GM19193 (cell line): ENCODE data around the gene IPO13.

Experiments
- POLR2A ChIP-seq: IDR thresholded peaks from 4 replicates; pipeline ENCODE4 v1.6.1; 2011; ENCODE audit not compliant: insufficient read depth, insufficient read length; ENCODE audit errors: extremely low read depth

IPO13 gene

GRCh38 chr1:43952731-43953346, 6.1 kb downstream of the IPO13 start:
- TF ChIP-seq POLR2A, result no peak

GRCh38 chr1:43953361-43953760, 6.6 kb downstream of the IPO13 start:
- TF ChIP-seq POLR2A, result no peak

- no peak for TF ChIP-seq POLR2A
Measured at GRCh38 chr1:43954036-43954435, 7.3 kb downstream of the IPO13 start.

DNA sequence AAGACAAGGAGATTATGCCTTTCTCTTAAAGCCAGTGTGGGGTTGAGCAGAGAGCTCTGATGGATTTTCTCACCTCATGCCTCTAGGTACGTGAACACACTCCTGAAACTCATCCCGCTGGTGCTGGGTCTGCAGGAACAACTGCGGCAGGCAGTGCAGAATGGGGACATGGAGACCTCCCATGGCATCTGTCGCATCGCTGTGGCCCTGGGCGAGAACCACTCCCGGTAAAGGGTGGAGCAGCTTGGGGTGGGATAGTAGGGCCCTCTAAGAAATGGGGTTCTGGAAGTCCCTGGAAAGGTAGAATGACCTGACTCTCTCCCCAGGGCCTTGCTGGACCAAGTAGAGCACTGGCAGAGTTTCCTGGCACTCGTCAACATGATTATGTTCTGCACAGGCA, 9.5 kb downstream of the IPO13 start:
- TF ChIP-seq POLR2A, result no peak

- TF ChIP-seq POLR2A, result no peak
Measured at GRCh38 chr1:43957407-43958040, 10.8 kb downstream of the IPO13 start.

GRCh38 chr1:43958351-43959255, 11.9 kb downstream of the IPO13 start:
- no peak for TF ChIP-seq POLR2A

- no peak for TF ChIP-seq POLR2A
Measured at GRCh38 chr1:43960798-43961197, 14.0 kb downstream of the IPO13 start.

GRCh38 chr1:43961692-43962091, 14.9 kb downstream of the IPO13 start:
- no peak for TF ChIP-seq POLR2A

- no peak for TF ChIP-seq POLR2A
Measured at GRCh38 chr1:43962324-43962723, 15.6 kb downstream of the IPO13 start.

GRCh38 chr1:43963006-43963405, 16.3 kb downstream of the IPO13 start:
- TF ChIP-seq POLR2A, result no peak

GRCh38 chr1:43963890-43964289, 17.1 kb downstream of the IPO13 start:
- no peak for TF ChIP-seq POLR2A

DNA sequence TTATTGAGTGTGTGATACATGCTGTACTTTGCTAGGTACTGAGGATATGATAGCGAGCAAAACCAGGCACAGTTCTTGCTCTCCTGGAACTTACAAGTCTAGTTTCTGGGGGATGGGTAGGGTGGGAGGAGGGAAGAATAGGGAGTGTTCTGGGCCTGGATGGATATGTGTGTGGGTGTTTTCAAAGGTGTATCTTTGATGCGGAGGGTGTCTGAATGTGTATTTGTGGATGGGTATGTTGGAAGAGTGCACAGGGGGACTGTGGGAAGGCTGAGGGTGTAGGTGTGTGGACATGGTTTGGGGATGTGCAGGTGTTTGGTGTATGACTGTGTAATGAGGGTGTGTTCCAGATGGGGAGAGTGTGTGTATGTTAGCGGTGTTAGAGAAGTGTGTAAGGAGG, 18.6 kb downstream of the IPO13 start:
- TF ChIP-seq POLR2A, result no peak

DNA sequence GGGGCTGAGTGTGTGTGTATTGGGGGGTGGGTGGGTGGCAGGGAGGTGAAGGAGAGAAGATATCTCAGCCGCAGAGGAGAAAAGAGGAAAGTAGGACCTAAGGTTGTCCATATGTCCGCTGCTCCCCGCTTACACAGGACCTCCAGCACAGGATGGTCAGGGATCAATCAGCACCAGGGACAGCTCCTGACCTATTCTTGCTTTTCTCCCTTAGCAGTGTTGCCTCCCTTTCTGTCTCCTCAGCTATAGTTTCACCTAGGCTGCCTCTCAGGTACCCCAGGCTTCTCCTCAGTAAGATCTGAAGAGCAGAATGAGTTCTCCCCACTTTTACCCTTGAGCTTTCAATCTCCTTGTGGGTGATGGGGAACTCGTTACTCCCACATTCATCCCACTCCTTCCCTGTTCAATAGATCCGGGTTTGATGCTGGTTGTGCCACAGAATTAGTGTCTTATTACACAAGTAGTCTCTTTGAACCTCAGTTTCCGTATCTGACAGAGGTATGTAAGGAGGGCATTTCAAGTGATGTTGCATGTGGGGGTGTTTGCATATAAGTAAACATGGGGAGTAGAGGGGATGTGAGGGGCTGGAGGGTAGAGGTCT, 21.7 kb downstream of the IPO13 start:
- no peak for TF ChIP-seq POLR2A

DNA sequence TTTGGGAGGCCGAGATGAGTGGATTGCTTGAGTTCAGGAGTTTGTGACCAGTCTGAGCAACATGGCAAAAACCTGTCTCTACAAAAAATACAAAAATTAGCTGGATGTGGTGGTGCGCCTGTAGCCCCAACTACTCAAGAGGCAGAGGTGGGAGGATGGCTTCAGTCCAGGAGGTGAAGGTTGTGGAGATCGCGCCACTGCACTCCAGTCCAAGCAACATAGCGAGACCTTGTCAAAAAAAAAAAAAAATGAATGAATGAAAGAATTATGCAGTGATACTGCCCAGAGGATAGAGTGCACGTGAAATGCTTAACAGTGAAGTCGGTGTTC, 22.6 kb downstream of the IPO13 start:
- TF ChIP-seq POLR2A, result no peak

DNA sequence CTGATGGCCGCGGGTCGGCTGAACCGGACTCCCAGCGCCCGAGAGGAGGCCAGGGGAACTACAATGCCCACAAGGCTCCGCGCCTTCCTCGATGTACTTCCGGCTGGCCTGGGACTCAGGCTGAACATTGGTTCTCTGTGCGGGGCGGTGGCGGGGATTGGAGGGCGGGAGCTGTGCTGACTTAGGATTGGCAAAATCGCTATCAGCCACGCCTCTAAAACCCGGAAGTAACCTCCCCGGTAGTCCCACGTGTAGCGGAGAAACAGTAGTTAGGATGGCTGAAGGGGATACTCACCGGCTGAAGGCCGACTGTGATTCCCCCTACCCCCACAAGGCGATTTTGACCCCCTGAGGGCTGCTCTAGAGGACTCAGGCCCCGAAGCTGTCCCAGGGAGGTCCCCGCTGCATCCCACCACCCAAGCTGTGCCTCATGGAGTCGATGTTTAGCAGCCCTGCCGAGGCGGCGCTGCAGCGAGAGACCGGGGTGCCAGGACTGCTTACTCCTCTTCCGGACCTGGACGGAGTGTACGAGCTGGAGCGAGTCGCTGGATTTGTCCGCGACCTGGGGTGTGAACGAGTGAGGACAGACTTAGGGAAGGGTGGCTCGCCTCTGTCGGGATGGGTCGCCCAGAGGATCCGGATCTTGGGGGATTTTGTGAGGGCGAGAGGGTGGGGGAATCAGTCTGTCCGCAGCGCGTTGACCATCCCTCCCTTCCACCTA, 23.2 kb downstream of the IPO13 start, which contains the start of gene DPH2:
TSS of gene DPH2 (plus strand) at position 265 of the 721 bp plus-strand sequence. CDS start at position 431, 166 bp downstream.
- peak; percentile 60 for TF ChIP-seq POLR2A
